GM19438 (cell line): ENCODE data around the gene GALNTL6.
A peak's percentile ranks its signal among the peaks of the same experiment; 100 is the strongest.

Experiments
- ATAC-seq: cut with Tn5 transposase; IDR thresholded peaks from one replicate; pipeline ENCODE4 v1.9.1; 2021; ENCODE audit warnings: low read depth; ENCODE audit not compliant: unreplicated experiment

The GALNTL6 gene

DNA sequence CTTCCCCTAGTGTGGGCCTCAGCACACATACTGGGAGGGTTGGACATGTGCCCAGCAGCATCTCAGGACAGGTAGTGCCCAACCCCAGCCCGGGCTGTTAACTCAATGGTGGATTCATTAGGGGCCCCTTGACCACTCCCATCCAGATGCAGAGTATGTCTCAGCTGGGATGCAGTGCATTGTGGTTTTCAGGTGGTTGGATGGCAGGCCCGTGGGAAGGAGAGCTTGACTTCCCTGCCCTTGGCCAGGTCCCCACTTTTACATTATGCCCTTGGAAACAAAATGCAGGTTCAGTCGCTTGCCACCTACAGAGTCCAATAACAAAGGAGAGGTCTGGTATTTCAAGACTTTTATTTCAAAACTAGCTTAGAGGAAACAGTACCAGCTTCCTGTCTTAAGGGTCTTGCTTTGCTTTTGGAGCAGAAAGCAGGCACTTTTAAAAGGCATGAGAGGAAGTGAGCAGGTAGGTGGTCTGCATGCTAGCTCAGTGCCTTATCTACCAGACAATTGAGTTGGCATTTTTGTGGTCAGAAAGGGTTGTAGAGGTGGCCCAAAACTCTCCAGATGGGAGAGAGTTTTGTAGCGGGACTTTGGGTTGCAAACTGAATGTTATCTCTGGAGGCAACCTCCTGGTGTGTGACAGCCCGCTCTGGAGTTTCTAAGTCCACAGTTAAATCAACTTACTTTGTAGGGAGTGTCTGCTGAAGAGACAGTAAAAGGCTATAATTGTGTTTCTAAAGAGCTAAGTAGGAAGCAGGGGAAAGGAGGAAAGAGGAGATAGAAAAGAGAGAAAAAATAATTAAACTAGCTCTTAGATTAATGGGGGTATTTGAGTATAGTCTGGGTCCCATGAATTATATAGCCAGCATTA, 171.0 kb downstream of the GALNTL6 start:
- no peak for ATAC-seq

- ATAC-seq: no peak
Measured at GRCh38 chr4:171985129-171985528, 171.9 kb downstream of the GALNTL6 start.

DNA sequence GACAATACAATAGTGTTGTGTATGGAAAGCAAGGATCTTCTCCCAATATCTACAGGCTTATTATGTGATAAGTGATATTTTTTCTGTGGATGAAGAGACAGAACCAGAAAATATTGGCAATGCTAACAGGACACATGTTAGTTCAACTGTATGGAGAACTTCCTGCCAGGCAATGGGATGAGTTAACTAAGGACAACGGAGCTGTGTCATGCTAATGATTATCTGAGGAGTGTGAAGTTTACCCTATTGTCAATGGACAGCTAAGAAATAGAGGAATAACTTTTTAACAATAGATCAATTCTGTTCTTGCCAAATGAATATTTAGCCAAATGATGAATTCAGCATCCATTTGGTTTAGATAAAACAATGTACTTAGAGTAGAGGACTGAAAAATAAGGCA, 180.0 kb downstream of the GALNTL6 start:
- no peak for ATAC-seq

DNA sequence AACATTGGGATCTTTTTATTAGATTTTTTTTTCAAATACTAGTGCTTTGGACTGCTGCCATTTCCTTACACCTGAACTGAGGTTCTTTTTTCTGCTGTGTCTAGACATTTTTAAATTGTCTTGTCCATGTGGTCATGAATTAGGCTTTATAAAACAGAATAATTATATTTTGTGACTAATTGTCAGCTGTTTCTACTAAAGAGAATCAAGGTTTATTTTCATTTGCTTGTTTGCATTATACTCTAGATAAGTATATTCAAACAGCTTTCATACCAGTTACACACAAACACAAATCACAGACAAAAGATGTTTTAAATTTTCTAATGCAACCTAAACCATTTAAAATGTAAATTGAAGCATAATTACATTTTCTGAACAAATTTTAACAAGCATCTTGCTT, 194.7 kb downstream of the GALNTL6 start:
- ATAC-seq: no peak

DNA sequence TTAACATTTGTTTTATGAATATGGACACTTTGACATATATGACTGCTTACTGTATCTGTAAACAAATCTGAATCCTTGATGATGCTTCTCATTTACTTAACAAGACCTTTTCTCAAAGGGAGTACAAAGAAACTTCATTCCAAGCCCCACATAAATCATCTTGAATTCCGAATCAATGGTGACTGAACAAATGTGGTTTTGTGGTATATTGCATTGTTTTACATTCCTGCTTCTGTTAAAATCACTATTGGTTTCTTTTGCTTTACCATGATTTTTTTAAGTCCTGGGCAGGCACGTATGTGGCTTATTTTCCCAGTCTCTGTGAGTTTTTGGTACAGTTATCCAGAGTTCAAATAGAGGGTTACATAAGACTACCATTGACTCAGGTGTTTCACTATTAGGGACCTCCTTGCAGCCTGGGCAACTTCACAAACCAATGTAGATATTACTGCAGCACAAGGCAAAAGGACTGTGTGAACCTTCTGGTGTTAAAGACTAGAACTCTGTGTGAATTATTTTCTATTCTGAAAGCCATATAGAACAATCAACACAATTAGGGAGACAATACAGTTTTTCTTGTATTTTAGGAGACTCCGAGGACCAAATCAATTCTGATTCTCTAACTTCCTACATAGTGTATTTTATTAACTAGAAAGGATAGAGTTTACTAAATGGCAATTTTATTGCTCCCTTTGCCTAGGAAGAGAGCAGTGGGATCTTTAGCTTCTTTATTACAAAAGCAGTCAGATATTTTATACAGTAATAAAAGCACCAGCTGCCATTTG, 196.4 kb downstream of the GALNTL6 start:
- no peak for ATAC-seq

GRCh38 chr4:172011196-172011595, 198.0 kb downstream of the GALNTL6 start:
- ATAC-seq: no peak

DNA sequence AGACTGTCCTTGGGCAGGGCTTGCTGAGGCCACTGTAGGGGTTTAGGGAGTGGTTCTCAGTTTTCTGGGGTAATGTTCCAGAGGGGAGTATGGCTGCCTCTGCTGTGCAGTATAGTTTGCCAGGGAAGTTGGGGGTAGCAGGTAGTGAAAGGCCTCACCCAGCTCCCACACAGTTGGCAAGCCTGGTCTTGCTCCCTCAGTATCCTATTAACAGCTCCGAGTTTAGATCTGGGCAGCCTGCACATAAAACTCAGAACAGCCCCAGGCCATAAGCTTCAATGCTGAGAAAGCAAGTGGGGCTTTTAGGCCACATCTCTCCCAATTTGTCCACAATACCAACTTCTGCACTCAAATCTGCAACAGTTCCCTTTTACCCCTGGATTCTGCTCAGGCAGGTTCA, 205.2 kb downstream of the GALNTL6 start:
- ATAC-seq: no peak

- ATAC-seq: no peak
Measured at GRCh38 chr4:172035562-172035961, 222.4 kb downstream of the GALNTL6 start.

GRCh38 chr4:172040766-172041165, 227.6 kb downstream of the GALNTL6 start:
- ATAC-seq: no peak

- no peak for ATAC-seq
Measured at GRCh38 chr4:172042714-172043114, 229.5 kb downstream of the GALNTL6 start.

DNA sequence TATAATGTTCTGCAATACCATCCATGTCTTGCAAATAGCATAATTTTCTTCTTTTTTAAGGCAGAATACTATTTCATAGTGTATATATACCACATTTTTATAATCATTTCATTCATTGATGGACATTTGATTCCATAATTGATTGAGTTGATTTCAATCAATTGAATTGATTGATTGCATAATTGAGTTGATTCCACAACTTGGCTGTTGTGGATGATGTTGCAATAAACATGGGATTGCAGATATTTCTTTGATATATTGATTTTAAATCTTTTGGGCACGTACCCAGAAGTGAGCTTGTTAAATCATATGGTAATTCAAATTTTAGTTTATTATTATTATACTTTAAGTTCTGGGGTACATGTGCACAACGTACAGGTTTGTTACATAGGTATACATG, 232.8 kb downstream of the GALNTL6 start:
- no peak for ATAC-seq

GRCh38 chr4:172048666-172049065, 235.5 kb downstream of the GALNTL6 start:
- no peak for ATAC-seq

DNA sequence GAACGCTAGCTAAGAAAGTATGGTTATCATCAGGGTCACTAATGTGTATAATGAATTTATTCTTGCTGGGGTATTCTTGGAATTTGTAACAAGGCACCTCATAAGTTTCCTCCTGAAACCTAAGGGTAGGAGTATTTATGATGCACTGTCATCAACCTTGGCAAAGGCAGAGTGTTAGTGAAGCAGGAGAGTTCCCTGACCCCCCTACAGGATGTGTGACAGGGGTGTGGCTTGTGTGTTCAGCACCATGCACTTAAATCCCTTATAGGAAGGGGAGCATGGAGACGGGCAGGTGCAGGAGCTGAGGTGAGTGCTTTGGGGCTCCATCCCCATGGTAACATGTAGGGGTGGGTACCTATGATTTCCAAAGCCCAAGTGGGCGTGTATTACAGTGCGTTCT, 237.7 kb downstream of the GALNTL6 start:
- no peak for ATAC-seq

- ATAC-seq: peak; percentile 73
Measured at GRCh38 chr4:172055046-172055445, 241.8 kb downstream of the GALNTL6 start.

- no peak for ATAC-seq
Measured at GRCh38 chr4:172055498-172055897, 242.3 kb downstream of the GALNTL6 start.

DNA sequence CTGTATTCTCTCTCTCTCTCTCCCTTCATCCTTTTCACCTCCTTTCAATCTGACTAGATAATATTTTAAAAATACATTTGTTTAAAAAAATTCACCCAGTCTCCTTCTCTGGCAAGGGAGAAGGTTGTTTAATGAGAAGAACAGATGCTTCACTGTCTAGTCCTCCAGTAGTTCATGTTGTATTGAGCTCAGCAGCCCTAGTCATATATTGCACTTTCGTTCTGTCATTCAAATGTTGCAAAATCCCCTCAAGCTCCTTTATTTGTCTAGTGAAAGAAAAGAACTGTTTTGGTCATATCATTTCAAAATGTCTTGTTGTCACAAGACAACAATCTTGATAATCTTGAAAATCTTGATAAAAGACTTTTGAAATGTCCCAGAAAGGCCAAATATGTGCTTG, 248.0 kb downstream of the GALNTL6 start:
- ATAC-seq: no peak

DNA sequence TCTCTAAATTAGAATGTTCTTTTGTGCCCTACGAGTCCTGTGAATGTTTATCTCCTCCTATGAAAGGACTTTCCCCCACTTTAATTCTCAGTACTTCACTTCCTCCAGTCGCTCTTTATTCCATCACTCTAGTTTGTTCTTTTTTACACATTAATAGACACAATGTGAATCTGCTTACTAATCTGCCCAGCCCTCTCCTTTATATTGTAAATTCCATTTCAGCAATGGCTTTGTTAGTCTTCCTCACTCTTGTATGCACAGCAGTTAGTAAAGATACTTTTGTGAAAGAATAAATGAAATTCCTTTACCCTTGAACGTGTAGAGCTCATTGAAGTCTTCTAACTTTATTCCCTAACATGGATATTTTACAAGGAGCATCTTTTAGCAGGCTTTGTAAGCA, 255.3 kb downstream of the GALNTL6 start:
- ATAC-seq: no peak

GRCh38 chr4:172073590-172073989, 260.4 kb downstream of the GALNTL6 start:
- no peak for ATAC-seq

DNA sequence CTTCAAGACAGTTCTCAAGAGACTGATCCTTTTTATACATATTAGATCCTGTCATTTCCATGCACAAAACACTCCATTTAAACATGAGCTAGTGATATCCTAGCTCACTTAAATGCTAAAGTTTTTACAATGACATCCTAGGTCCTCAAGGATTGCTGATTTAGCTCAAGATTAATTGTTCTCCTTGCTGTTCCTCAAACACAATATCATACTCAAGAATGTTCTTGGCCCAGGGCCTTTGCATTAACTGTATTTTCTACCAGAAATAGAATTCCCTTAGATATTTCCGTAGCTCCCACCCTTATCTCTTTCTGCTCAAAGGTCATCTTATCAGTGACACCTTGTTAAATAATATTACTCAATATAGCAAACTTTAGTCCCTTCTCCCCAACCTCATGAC, 270.1 kb downstream of the GALNTL6 start:
- no peak for ATAC-seq

- no peak for ATAC-seq
Measured at GRCh38 chr4:172088556-172088955, 275.4 kb downstream of the GALNTL6 start.

DNA sequence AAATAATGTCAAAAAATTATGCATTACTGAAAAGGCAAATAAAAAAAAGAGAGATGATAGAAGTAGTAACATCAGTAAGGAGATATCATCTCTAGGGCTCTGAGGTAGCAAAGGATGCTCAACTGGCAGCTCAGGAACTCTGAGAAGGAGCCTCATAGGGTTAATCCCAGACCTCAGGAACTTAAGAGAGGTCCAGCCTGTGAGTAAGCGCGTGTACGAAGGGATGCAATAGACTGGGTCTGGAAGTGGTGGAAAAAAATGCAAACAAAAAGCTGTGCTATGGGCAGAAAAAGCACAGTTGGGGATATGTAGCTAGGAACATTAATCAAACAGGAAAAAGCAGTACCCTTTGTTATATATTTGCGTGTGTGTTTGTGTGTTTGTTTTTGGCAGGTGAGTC, 282.0 kb downstream of the GALNTL6 start:
- no peak for ATAC-seq

DNA sequence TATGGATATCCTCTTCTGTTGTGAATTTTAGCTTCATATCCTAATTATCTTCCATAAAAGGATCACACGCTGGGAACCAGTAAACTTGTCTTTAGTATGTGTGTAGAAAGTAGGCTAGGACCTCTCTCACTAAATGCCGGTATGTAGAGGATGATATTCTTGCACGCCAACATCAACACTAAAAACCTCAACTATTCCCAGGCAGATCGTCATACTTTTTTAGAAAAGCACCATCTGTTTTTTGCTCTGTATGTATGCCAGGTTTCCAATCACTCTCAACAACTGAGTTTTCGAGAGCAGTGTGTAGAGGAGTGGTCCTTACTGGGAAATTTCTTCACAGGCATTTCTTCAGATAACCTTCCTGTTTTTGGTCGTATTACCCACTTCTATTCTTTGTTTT, 283.6 kb downstream of the GALNTL6 start:
- no peak for ATAC-seq
